ENCODE results near the gene BCLAF1.

GRCh38 chr6:136250686-136251008 lies 39.0 kb downstream of the BCLAF1 start:
- TF ChIP-seq EZH2 (IDR thresholded peaks at IDR 0.05; ENCODE audit: borderline replicate concordance, insufficient read depth, low read length, poor library complexity, severe bottlenecking) (no peak), CTCF (IDR thresholded peaks at IDR 0.05; ENCODE audit: poor library complexity, severe bottlenecking) (no peak), SMC3 (conservative IDR thresholded peaks at IDR 0.05; ENCODE audit: poor library complexity) (no peak), EP300 (conservative IDR thresholded peaks at IDR 0.05; ENCODE audit: poor library complexity, severe bottlenecking) (no peak)

All from neural cell (in vitro differentiated cells).